ENCODE measurements around the gene FYB1. TPM values are rescaled to one million over a fixed set of nuclear protein-coding genes. Genes with fewer than 3 reads are reported as not detected.

Gene FYB1
- total RNA-seq, 1 experiment from 2014 or later = not detected

DNA sequence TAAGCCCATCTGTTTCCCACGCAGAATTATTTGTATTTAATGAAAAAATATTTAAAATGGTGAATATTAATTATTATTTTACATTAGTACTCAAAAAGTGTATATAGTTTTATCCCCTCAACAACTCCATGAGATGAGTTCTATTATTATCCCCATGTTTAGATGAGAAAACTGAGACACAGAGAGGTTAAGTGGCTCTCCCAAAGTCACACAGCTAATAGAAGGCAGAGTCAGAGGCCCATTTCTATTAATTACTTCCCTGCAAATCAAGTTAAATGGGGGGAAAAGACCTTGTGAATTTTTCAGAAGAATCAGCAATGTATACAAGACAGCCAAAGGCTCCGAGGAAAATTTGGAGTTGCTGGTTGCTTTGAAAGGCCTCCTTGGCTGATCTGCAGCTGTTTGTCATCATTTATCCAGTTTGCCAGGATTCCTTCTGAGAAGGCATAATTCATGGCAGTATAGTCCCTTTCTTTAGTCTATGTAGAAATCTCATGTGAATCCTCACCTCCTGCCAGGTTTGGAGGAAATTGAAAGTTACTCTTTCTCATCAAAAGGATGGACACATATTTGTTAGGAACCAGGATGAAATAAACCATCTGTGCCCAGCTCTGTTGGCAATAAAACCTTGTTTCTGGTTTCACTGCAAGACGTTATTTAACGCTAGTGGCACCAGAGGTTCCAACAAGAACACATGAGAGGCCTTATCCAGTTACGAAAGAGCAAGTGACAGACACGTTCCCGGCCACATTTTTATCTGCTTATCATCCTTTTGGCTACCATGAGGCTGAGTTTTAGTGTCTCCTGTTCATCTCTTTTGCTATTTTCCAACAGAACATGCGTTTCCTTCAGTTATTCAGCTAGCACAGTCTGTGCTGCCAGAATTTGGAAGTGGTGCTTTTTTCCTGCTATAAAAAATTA lies 621 bp downstream of the FYB1 start:
- Histone ChIP-seq H3K36me3 (replicated peaks; ENCODE audit: control insufficient read depth, insufficient read depth, low read length) (no peaks in the 10 kb centered on the region), H3K4me3 (ENCODE audit: insufficient read depth, low read depth, low read length) (no peak overlapping the region), H3K27me3 (ENCODE audit: control insufficient read depth, insufficient read depth, low read length) (no peaks in the 10 kb centered on the region)
- DNase-seq = no peak

DNA sequence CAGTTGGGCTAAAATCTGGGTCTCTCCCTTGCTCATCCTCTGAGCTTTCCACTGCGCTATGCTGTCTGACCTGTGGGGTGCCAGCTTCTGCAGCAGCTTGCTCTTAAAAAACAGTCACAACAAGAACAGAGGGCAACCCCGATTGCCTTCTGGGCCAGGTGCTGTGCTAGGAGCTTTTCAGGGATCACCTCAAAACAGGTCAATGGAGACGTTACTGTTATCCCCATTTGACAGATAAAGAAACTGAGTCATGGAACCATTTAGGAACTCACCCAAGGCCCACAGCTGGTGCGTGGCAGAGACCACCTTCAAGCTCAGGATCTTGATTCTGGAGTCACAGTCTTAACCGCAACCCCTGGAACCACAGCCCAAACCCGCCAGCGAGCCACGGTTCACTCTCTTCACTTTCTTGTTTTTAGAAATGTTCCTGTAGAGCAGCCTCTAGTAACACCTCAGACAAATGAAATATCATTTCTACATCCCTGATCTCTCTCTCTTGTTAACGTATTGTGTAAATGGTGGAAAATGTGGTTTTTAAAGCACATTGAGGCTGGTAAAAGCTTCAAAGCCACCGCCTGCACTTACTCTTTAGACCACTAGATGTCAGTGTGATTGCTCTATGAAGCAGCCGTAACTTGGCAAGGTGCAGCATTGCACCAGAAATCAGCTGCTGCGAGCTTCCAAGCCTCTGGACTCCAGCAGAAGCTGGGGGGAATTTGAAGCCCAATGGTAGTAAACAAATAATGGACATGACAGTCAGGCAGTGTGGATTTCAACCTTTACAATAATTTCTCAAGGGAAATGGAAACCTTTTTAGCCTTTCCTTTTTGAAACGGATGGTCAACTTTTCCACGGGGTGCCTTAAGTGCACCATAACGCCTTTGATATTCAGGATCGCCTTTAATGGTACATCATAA lies 1.7 kb downstream of the FYB1 start:
- no peaks in the 10 kb centered on the region for H3K27me3 ChIP-seq (ENCODE audit: control insufficient read depth, insufficient read depth, low read length)
- H3K4me3 ChIP-seq (ENCODE audit: insufficient read depth, low read depth, low read length) = no peak overlapping the region
- DNase-seq = peak; percentile 51
- H3K36me3 ChIP-seq (replicated peaks; ENCODE audit: control insufficient read depth, insufficient read depth, low read length) = no peaks in the 10 kb centered on the region

DNA sequence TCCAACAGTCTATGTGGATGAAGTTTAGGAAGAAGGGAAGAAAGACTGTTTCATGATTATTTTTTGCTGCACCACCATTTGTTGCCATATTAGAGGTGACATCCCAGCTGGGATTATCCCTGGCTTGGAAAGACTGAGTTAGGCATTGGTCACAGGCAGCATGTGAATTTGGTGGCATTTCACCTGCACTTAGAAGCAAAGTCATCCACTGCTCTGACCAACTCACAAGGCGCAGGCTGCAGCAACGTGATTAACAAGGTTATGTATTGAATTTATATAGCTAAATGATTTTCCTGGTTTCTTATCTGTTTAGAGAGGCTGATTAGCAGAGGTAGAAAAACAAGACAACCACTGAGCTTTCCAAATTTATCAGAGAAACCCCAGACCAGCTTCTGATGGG lies 2.7 kb downstream of the FYB1 start:
- no peak overlapping the region for H3K4me3 ChIP-seq (ENCODE audit: insufficient read depth, low read depth, low read length)
- no peaks in the 10 kb centered on the region for H3K36me3 ChIP-seq (replicated peaks; ENCODE audit: control insufficient read depth, insufficient read depth, low read length)
- DNase-seq = no peak
- no peaks in the 10 kb centered on the region for H3K27me3 ChIP-seq (ENCODE audit: control insufficient read depth, insufficient read depth, low read length)

DNA sequence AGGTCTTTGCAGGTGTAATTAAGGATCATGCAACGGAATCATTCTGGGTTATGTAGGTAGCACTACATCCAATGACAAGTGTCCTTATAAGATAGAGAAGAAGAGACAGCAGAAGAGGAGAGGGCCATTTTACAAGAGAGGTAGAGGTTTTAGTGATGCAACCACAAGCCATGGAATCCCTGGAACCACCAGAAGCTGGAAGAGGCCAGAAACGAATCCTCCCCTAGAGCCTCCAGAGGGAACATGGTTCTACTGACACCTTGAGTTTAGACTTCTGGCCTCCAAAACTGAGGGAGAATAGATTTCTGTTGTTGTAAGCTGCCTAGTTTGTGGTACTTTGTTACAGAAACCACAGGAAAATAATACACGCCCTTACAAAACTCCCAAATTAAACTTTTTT lies 3.5 kb downstream of the FYB1 start:
- Histone ChIP-seq H3K27me3 (ENCODE audit: control insufficient read depth, insufficient read depth, low read length) (no peaks in the 10 kb centered on the region), H3K4me3 (ENCODE audit: insufficient read depth, low read depth, low read length) (no peak overlapping the region), H3K36me3 (replicated peaks; ENCODE audit: control insufficient read depth, insufficient read depth, low read length) (no peaks in the 10 kb centered on the region)
- DNase-seq = no peak

DNA sequence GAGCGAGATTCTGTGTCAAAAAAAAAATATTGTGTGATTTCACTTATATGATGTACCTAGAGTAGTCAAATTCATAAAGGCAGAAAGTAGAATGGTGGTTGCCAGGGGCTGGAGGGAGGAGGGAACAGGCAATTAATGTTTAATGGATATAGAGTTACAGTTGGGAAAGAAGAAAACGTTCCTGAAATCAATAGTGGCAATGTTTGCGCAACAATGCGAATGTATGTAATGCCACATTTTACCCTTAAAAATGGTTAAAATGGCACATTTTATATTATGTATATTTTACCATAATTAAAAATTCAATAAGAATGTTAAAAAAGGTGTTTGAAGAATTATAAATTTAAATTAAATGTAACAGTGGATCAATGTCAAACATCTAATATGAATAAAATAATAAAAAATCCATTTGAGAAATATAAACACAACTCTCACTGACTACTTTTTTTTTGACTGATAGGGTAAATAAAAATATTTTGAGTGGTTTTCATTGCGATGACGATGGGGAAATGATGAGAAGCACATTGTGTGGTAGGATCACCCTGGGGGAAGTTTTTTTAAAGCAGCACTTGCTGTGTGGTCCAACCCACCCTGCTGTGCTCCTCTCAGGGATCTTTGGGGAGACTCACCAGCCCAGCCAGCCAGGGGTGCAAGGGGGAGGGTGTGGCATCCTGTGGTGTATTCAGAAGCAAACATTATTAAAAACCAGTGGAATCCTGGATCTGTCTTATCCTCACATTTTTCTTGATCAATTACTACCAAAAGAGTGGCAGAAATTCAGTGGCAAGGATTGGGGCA lies 4.3 kb downstream of the FYB1 start:
- no peak for DNase-seq
- no peaks in the 10 kb centered on the region for H3K36me3 ChIP-seq (replicated peaks; ENCODE audit: control insufficient read depth, insufficient read depth, low read length)
- H3K4me3 ChIP-seq (ENCODE audit: insufficient read depth, low read depth, low read length) = no peak overlapping the region
- no peaks in the 10 kb centered on the region for H3K27me3 ChIP-seq (ENCODE audit: control insufficient read depth, insufficient read depth, low read length)

DNA sequence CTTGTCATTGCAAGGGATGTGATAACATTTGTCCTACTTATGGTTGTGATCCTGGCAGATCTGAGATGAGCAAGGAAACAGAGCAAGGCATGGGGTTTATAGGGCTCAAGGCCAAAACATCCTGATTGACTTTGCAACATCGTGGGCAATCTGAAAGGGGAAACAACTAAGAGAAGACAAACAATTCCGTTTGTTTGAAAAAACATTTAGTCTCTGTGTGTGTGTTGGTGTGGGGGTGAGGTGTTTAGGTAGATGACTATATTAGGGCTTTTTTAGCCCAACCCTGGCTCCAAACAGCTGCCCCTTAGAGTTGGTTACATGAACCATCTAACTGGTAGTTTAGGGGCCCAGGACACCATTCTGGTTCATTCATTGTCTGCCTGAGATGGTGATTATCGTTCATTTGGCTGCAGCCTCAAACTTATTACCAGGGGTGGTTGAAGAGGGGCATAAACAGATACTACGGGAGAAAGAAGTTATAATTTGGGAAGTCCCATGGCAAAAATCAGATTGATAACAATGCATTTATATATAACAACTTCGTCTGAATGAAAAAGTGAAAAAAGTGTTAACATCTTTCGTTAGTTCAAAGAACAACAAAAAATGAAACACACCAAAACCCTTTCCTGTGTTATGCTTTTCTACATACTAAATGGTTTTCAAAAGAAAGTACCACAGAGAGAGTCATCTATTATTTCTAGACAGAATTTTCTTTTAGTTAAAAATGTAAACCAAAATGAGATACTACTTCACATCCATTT lies 5.7 kb downstream of the FYB1 start:
- no peak overlapping the region for H3K4me3 ChIP-seq (ENCODE audit: insufficient read depth, low read depth, low read length)
- H3K36me3 ChIP-seq (replicated peaks; ENCODE audit: control insufficient read depth, insufficient read depth, low read length) = no peaks in the 10 kb centered on the region
- no peaks in the 10 kb centered on the region for H3K27me3 ChIP-seq (ENCODE audit: control insufficient read depth, insufficient read depth, low read length)
- DNase-seq = no peak

DNA sequence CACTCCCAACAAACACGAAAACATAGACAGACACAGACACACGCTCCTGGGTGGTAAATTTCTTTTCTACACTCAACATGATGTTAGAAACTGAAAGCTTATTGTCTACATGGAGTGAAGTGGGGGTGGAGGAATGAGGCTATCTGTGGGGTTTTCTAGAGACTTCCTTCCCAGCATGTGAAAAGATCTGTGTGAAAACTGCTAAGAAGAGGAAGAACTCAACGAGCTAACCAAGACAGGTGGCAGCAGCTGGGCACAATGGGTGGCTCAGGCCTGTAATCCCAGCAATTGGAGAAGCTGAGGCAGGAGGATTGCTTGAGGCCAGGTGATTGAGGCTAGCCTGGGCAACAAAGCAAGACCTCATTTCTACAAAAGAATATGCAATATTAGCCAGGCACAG lies 7.6 kb downstream of the FYB1 start:
- no peak overlapping the region for H3K4me3 ChIP-seq (ENCODE audit: insufficient read depth, low read depth, low read length)
- no peak for DNase-seq
- H3K36me3 ChIP-seq (replicated peaks; ENCODE audit: control insufficient read depth, insufficient read depth, low read length) = no peaks in the 10 kb centered on the region

DNA sequence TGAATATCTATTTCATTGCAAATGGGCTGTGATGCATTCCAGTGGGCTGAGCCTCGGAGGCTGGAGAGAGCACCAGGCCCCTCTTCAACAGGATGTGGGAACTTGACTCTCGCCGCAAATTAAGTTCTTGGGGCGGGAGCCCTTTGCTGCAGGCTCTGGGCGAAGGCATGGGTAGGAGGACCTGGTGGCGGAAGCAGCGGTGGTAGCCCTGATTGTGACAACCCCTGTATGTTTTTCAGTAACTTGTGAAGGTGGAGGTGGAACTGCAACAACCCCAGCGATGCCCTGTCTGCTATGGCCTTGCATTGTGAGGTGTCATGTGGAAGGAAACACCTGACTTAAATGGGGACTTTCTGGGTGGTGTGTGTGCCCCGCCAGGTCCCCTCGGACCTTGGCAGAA lies 9.4 kb downstream of the FYB1 start:
- DNase-seq = no peak
- no peaks in the 10 kb centered on the region for H3K27me3 ChIP-seq (ENCODE audit: control insufficient read depth, insufficient read depth, low read length)
- no peak overlapping the region for H3K4me3 ChIP-seq (ENCODE audit: insufficient read depth, low read depth, low read length)
- no peaks in the 10 kb centered on the region for H3K36me3 ChIP-seq (replicated peaks; ENCODE audit: control insufficient read depth, insufficient read depth, low read length)

More for the DNA sequence above, 7.6 kb downstream of the FYB1 start:
- no peaks in the 10 kb centered on the region for H3K27me3 ChIP-seq (ENCODE audit: control insufficient read depth, insufficient read depth, low read length)

DNA sequence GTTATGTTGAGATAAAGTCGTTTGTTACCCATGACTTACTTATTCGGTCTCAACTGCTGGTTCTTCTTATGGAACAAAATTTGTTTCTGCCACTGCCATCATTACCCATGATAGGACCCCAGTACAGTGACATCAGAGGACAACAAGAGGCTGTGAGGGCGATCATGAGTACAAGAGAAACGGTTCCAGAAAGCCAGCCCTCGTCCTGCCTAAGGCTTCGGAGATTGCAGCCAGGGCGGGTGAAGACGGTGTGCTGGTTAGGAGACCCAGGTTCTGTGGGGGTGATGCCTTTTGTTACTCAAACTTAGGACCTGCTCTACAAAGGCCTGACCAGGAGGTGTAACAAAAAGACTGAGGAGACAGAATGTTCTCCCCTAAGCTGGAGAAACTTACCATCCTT lies 10.9 kb downstream of the FYB1 start:
- Histone ChIP-seq H3K27me3 (ENCODE audit: control insufficient read depth, insufficient read depth, low read length) (no peaks in the 10 kb centered on the region), H3K4me3 (ENCODE audit: insufficient read depth, low read depth, low read length) (no peak overlapping the region), H3K36me3 (replicated peaks; ENCODE audit: control insufficient read depth, insufficient read depth, low read length) (no peaks in the 10 kb centered on the region)
- no peak for DNase-seq

DNA sequence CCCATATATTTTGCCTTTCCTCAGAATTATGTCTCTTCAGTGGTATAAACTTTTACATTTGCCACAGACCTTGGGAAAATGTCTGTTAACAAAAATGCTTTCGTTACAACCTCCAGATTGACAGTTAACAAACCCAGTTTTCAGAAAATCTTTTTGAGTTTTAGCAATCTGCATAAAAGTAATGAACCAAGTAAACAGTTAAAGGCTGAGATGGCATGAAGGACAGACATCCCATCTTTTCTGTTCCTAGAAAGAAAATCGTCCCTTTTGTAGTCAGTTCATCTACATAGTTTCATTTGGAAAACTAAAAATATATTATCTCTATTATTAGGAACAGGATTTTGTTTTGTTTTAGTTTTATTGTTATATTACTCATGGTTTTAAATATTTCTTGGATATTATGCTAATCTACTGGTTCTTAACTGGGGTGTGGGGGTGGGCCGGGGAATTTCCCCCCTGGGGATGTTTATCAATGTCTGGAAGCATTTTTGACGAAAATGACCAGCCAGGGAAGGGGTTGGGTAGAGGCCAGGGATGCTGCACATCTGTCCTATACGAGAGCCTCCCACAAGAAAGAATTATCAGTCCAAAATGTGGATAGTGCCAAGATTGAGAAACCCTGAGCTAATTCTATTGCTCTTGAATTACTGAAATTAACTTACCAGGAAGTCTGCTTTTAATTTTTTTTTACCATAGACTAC lies 11.9 kb downstream of the FYB1 start:
- no peak overlapping the region for H3K4me3 ChIP-seq (ENCODE audit: insufficient read depth, low read depth, low read length)
- H3K27me3 ChIP-seq (ENCODE audit: control insufficient read depth, insufficient read depth, low read length) = no peaks in the 10 kb centered on the region
- no peaks in the 10 kb centered on the region for H3K36me3 ChIP-seq (replicated peaks; ENCODE audit: control insufficient read depth, insufficient read depth, low read length)
- no peak for DNase-seq

DNA sequence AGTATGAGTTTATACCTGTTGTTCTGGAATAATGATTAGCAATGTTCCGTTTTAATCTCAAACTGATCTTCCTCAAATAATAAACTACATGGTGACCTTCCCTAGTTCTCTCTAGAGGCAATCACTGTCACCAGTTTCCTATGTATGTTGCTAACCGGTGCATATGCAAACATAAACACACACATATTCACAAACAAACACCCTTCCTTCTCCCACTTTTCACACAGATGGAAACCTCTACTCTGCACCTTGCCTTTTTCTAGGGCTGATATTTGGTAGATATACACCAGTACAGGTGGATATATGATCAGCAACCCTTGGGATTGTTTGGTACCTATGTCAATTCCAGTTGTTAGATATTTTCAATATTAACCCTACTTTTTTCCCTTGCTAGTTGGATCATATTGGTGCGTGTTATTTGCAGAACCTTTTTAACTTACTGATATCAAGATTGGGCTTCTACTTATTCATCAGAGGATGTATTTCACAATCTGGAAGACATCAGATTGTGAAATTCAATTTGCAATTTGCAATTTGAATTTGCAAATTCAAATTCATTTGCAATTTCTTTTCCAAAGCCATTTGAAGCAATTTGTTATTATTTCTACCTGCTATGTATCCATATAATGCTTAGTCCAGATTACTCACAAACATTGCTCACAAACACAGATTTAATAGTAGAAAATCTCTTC lies 12.6 kb downstream of the FYB1 start:
- DNase-seq = no peak
- Histone ChIP-seq H3K4me3 (ENCODE audit: insufficient read depth, low read depth, low read length) (no peak overlapping the region), H3K36me3 (replicated peaks; ENCODE audit: control insufficient read depth, insufficient read depth, low read length) (no peaks in the 10 kb centered on the region), H3K27me3 (ENCODE audit: control insufficient read depth, insufficient read depth, low read length) (no peaks in the 10 kb centered on the region)

DNA sequence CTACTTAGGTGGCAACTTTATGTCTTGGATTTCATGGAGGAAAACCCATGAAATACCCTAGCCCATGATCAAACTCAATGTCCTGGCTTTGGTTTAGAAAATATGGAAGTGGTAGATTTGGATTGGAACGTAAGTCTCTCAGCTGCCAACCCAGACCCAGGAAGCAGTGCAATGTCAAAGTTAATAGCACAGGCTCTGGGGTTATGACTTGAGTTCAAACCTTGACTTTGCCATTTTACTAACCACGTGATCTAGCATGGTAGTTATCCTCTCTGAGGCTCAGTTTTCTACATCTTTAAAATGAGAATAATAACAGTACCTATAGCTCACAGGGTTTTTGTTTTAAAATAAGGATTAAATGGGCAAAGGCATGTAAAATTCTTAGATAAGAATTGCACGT lies 13.8 kb downstream of the FYB1 start:
- no peak for DNase-seq
- no peak overlapping the region for H3K4me3 ChIP-seq (ENCODE audit: insufficient read depth, low read depth, low read length)

DNA sequence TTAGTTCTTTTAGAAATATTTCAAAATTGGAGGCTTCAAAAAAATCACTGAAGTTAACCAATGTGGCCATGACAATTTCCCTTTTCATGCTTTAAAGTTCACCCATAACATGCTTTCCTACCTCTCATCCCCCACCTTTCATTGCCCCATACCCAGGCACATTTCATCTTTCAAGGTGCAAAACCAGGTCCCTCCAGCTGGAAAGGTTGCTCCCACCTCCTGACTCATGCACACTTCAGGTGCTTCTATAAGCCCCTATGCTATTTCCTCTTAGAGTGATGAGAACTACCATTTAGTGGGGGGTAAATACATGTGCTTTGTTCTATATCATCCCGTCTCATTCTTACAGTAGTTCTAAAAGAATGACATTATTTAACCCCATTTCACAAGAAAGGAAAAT lies 15.4 kb downstream of the FYB1 start:
- no peak overlapping the region for H3K4me3 ChIP-seq (ENCODE audit: insufficient read depth, low read depth, low read length)
- DNase-seq = no peak
- no peaks in the 10 kb centered on the region for H3K36me3 ChIP-seq (replicated peaks; ENCODE audit: control insufficient read depth, insufficient read depth, low read length)
- H3K27me3 ChIP-seq (ENCODE audit: control insufficient read depth, insufficient read depth, low read length) = no peaks in the 10 kb centered on the region

More for the DNA sequence above, 13.8 kb downstream of the FYB1 start:
- no peaks in the 10 kb centered on the region for H3K27me3 ChIP-seq (ENCODE audit: control insufficient read depth, insufficient read depth, low read length)
- no peaks in the 10 kb centered on the region for H3K36me3 ChIP-seq (replicated peaks; ENCODE audit: control insufficient read depth, insufficient read depth, low read length)
